B cell (primary cell): ENCODE measurements around the gene HEXD. TPM values are rescaled to one million over a fixed set of nuclear protein-coding genes. Genes with fewer than 3 reads are reported as not detected.
A peak's percentile ranks its signal among the peaks of the same experiment; 100 is the strongest.
"Not testable (repeated sequence)": the region's sequence is repeated elsewhere in the genome, so short reads cannot be mapped to it uniquely, and the experiment has no call there.

Source experiments
- ATAC-seq: fragments of 200-7000 bp; cut with Tn5 transposase; one replicate; pipeline ENCODE4 v1.10.0; 2021; ENCODE audit warnings: low read depth, mild to moderate bottlenecking, moderate number of reproducible peaks, moderate library complexity
- CTCF ChIA-PET: fragments of 350-600 bp; sonication (Branson Sonifier 250); formaldehyde crosslinking; loops from one replicate; lab custom pipeline; 2021; ENCODE audit warnings: antibody characterized with exemption, inconsistent platforms; lab: Charles Lee
- POLR2A ChIA-PET: fragments of 350-600 bp; sonication (Branson Sonifier 250); formaldehyde crosslinking; loops from one replicate; lab custom pipeline; 2021; ENCODE audit warnings: antibody characterized with exemption; lab: Charles Lee
- DNase-seq: peaks from one replicate; pipeline ENCODE4 v3.0.0; 2013
- H2AFZ ChIP-seq: 2 replicates; pipeline ENCODE4 v1.6.1; 2012; ENCODE audit warnings: mild to moderate bottlenecking, low read depth, low read length; ENCODE audit not compliant: insufficient read depth, poor library complexity, severe bottlenecking
- H3K27ac ChIP-seq, 2 donors: 1 replicate in 1 of 2; 2 replicates in 1 of 2; pipeline ENCODE4 v1.5.1; 2012 to 2013; ENCODE audit warnings: low read length in 2 of 2, mild to moderate bottlenecking in 2 of 2, moderate library complexity in 1 of 2
- H3K27me3 ChIP-seq, 4 experiments: fragments of 200-600 bp in 1 of 4; sonication (generic) in 1 of 4; replicated peaks in 1 of 4; 1 replicate in 2 of 4; 2 replicates in 2 of 4; pipeline versions ENCODE4 v1.6.1 to v1.7.0; 2013 to 2016; ENCODE audit warnings: low read length in 3 of 4, mild to moderate bottlenecking in 2 of 4, mixed read lengths in 1 of 4, moderate library complexity in 1 of 4; ENCODE audit not compliant: insufficient read depth in 4 of 4, control insufficient read depth in 3 of 4; ENCODE audit errors: control extremely low read depth in 1 of 4
- H3K36me3 ChIP-seq, 2 experiments: replicated peaks in 1 of 2; 1 replicate in 1 of 2; 2 replicates in 1 of 2; pipeline versions ENCODE4 v1.6.1 to v1.7.1; 2013; ENCODE audit warnings: low read length in 1 of 2; ENCODE audit not compliant: insufficient read depth in 2 of 2, control insufficient read depth in 1 of 2; ENCODE audit errors: control extremely low read depth in 1 of 2, extremely low read depth in 1 of 2
- H3K4me1 ChIP-seq, 2 donors: fragments of 200-600 bp in 1 of 2; sonication (generic) in 1 of 2; 1 replicate in 1 of 2; 2 replicates in 1 of 2; pipeline versions ENCODE4 v1.5.1 to v1.6.1; 2013 to 2017; ENCODE audit warnings: low read length in 2 of 2; ENCODE audit not compliant: control insufficient read depth in 2 of 2, insufficient read depth in 2 of 2
- H3K4me2 ChIP-seq: replicated peaks from 2 replicates; pipeline ENCODE3; 2012; ENCODE audit warnings: mild to moderate bottlenecking, low read depth, low read length; ENCODE audit not compliant: poor library complexity, severe bottlenecking
- H3K4me3 ChIP-seq, 5 experiments: fragments of 200-600 bp in 1 of 5; sonication (generic) in 1 of 5; 1 replicate in 3 of 5; 2 replicates in 2 of 5; pipeline versions ENCODE4 v1.5.1 to v1.7.0; 2011 to 2016; ENCODE audit warnings: low read length in 4 of 5, mild to moderate bottlenecking in 4 of 5, low read depth in 2 of 5, control low read depth in 1 of 5, moderate library complexity in 1 of 5; ENCODE audit not compliant: insufficient read depth in 1 of 5; ENCODE audit errors: control extremely low read depth in 1 of 5, extremely low read depth in 1 of 5
- H3K79me2 ChIP-seq: fragments of 200-600 bp; sonication (generic); one replicate; pipeline ENCODE4 v1.6.0; 2016; ENCODE audit warnings: low read length; ENCODE audit not compliant: control insufficient read depth, insufficient read depth
- H3K9ac ChIP-seq: fragments of 200-600 bp; sonication (generic); 2 replicates; pipeline ENCODE4 v1.6.1; 2017; ENCODE audit warnings: mild to moderate bottlenecking, low read length, moderate library complexity
- H3K9me3 ChIP-seq, 3 donors: one replicate each; pipeline versions ENCODE4 v1.6.1 to v1.7.1; 2013; ENCODE audit warnings: low read length in 2 of 3; ENCODE audit not compliant: control insufficient read depth in 2 of 3, insufficient read depth in 1 of 3; ENCODE audit errors: control extremely low read depth in 1 of 3
- H4K20me1 ChIP-seq: 2 replicates; pipeline ENCODE4 v1.6.0; 2012; ENCODE audit warnings: mild to moderate bottlenecking, low read length; ENCODE audit not compliant: insufficient read depth, control insufficient read depth, poor library complexity, severe bottlenecking
- H3K27ac Mint-ChIP-seq: one replicate; pipeline ENCODE4 v1.8.0; 2021; ENCODE audit warnings: mixed read lengths
- H3K27me3 Mint-ChIP-seq: one replicate; pipeline ENCODE4 v1.8.0; 2021; ENCODE audit warnings: mixed read lengths
- H3K4me1 Mint-ChIP-seq: one replicate; pipeline ENCODE4 v1.8.0; 2021; ENCODE audit warnings: mixed read lengths
- H3K4me3 Mint-ChIP-seq: one replicate; pipeline ENCODE4 v1.8.0; 2021; ENCODE audit warnings: mixed read lengths
- H3K9me3 Mint-ChIP-seq: one replicate; pipeline ENCODE4 v1.8.0; 2022; ENCODE audit warnings: mixed read lengths; ENCODE audit not compliant: insufficient read depth
- CTCF ChIP-seq: fragments of 200-600 bp; IDR thresholded peaks from one replicate; pipeline ENCODE4 v1.8.0; 2022; ENCODE audit warnings: antibody characterized with exemption, mild to moderate bottlenecking
- EZH2 ChIP-seq: IDR thresholded peaks from 2 replicates; pipeline ENCODE4 v1.6.1; 2012; ENCODE audit warnings: borderline replicate concordance, low read depth, mild to moderate bottlenecking, moderate library complexity, low read length; ENCODE audit not compliant: insufficient read depth, poor library complexity, severe bottlenecking
- WGBS: methylation state at CpG from one replicate; pipeline ENCODE4 v1.1.5; 2013; ENCODE audit warnings: missing lambda C conversion rate; ENCODE audit not compliant: insufficient coverage; 5-methylcytosine and 5-hydroxymethylcytosine counted together
- intact Hi-C: fragments of 100-400 bp; cut with micrococcal nuclease; formaldehyde crosslinking; loops from one replicate; pipeline ENCODE4 v1.10.0; 2022
- polyA plus RNA-seq: library from polyadenylated mRNA; depleted of rRNA; stranded (reverse); fragments of >200 nt; gene quantifications from 2 replicates; pipeline ENCODE4 v1.2.3, GENCODE V29; 2012
- total RNA-seq, 2 donors: library from RNA; stranded (reverse); fragments of 120-200 nt in 1 of 2; gene quantifications; 1 replicate in 1 of 2; 2 replicates in 1 of 2; pipeline versions ENCODE4 v1.2.3 to v1.2.4, GENCODE V29; 2013 to 2022

The HEXD gene
- total and polyA plus RNA-seq, 2 donors (not counting 1 experiment from before 2014, with no cell fraction given), result 128 to 317 TPM

GRCh38 chr17:82372249-82373071 lies 45.7 kb upstream of the HEXD start:
- no peak for ATAC-seq
- Mint-ChIP-seq H3K4me1 (peaks cover 24% of the 10 kb centered on the region), H3K9me3 (no peaks in the 10 kb centered on the region), H3K4me3 (peak overlapping the region; percentile 68), H3K27me3 (peaks cover 34% of the 10 kb centered on the region), H3K27ac (no peak overlapping the region)
- peaks cover 0 to 38% (median 14%) of the 10 kb centered on the region in 4 experiments for H3K27me3 ChIP-seq
- intact Hi-C loops, result no loop called here
- ChIA-PET CTCF (no interaction called here), POLR2A (no interaction called here)
- peak overlapping the region; percentile 89 for H3K4me2 ChIP-seq
- no peaks in the 10 kb centered on the region for H3K79me2 ChIP-seq
- no peak overlapping the region for H2AFZ ChIP-seq
- TF ChIP-seq EZH2, result no peak
- no peak for TF ChIP-seq CTCF
- H3K4me1 ChIP-seq, result peaks cover 23 to 27% of the 10 kb centered on the region in 2 donors
- H3K4me3 ChIP-seq, result no peak overlapping the region
- H3K36me3 ChIP-seq, result no peaks in the 10 kb centered on the region
- no peak overlapping the region for H3K27ac ChIP-seq
- H4K20me1 ChIP-seq, result no peaks in the 10 kb centered on the region
- H3K9ac ChIP-seq, result no peak overlapping the region
- H3K9me3 ChIP-seq, result peaks cover 0 to 11% (median 0%) of the 10 kb centered on the region in 3 donors
- peak; percentile 44 for DNase-seq
- 38% methylated on average over 38 of the region's 41 CpGs for WGBS

GRCh38 chr17:82373072-82373452 lies 45.1 kb upstream of the HEXD start:
- H3K27ac ChIP-seq, CTCF ChIA-PET, ATAC-seq, H3K36me3 ChIP-seq, POLR2A ChIA-PET, H4K20me1 ChIP-seq, DNase-seq, H3K9me3 Mint-ChIP-seq, H3K27ac Mint-ChIP-seq, H2AFZ ChIP-seq, H3K79me2 ChIP-seq, intact Hi-C loops, H3K4me3 ChIP-seq, H3K9ac ChIP-seq: not testable (repeated sequence)
- H3K4me1 ChIP-seq, result peaks cover 23 to 27% of the 10 kb centered on the region in 2 donors
- 82% methylated on average over 7 of the region's 10 CpGs for WGBS
- H3K4me2 ChIP-seq, result peak overlapping the region; percentile 89
- peaks cover 0 to 11% (median 0%) of the 10 kb centered on the region in 3 donors for H3K9me3 ChIP-seq
- Mint-ChIP-seq H3K27me3 (peaks cover 29% of the 10 kb centered on the region), H3K4me3 (peak overlapping the region; percentile 68), H3K4me1 (peaks cover 24% of the 10 kb centered on the region)
- H3K27me3 ChIP-seq, result peaks cover 0 to 36% (median 14%) of the 10 kb centered on the region in 4 experiments
